Hypothalamus (tissue), 51 donors: ENCODE results near the gene ERVK3-1.

Experiments
- DNase-seq, 51 donors: peaks; one replicate each; lab custom pipeline; 2025; lab: John Stamatoyannopoulos, UW

Gene ERVK3-1

GRCh38 chr19:58357481-58358145 lies 52.4 kb downstream of the ERVK3-1 start:
- DNase-seq, result no peak

GRCh38 chr19:58361900-58362271 lies 56.7 kb downstream of the ERVK3-1 start:
- DNase-seq, result peak in 14 of 51 donors; percentile 35 to 79 (median 56)

GRCh38 chr19:58362272-58362994 lies 57.3 kb downstream of the ERVK3-1 start, which contains the start of gene ZNF497:
Gene ZNF497, minus strand, starts transcription at chr19:58362751. Its CDS starts 5,116 bp downstream, at chr19:58357635.
- DNase-seq, result peak; percentile 61 to 99 (median 95)

GRCh38 chr19:58364146-58364545 lies 59.0 kb downstream of the ERVK3-1 start:
- no peak for DNase-seq
